Cerebellar cortex (tissue), 1 donor: ENCODE data around the gene RNU1-4.
"Not testable (repeated sequence)": the region's sequence is repeated elsewhere in the genome, so short reads cannot be mapped to it uniquely, and the experiment has no call there.

ENCODE experiments used
- DNase-seq: peaks from one replicate; pipeline ENCODE4 v3.0.0-alpha.2; 2015; ENCODE audit warnings: low spot score

The RNU1-4 gene

DNA sequence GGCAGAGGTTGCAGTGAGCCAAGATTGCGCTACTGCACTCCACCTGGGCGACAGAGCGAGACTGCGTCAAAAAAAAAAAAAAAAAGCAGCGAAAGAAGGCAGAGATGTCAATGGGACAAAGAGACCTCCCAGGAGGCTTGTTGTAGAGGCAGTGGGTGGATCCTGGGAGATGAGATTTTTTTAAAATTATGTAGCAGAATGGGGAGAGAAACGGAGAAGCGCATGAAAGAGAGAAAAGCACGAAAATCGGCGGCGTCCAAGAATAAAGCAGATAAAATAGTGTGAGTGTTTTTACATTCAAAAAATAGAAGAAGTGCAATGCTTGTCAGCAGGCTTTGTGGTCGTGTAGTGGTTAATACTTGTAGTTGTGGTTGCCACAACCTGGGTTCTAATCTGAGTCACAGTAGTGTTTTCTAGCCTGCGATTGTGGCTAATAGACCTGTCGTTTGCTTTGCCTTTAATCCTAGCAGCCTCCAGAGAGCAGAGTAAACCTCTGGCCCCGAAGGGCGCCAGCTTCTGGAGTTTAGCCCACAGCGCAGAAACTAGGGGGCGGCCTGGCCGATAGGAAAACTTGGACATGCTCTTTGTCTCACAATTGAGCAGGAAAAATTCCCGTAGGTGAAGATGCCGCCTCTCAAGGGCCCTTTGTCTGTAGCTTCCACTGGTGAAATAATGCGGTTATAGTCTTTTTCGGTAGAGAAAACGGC lies 11.9 kb upstream of the RNU1-4 start:
- not testable (repeated sequence) for DNase-seq

DNA sequence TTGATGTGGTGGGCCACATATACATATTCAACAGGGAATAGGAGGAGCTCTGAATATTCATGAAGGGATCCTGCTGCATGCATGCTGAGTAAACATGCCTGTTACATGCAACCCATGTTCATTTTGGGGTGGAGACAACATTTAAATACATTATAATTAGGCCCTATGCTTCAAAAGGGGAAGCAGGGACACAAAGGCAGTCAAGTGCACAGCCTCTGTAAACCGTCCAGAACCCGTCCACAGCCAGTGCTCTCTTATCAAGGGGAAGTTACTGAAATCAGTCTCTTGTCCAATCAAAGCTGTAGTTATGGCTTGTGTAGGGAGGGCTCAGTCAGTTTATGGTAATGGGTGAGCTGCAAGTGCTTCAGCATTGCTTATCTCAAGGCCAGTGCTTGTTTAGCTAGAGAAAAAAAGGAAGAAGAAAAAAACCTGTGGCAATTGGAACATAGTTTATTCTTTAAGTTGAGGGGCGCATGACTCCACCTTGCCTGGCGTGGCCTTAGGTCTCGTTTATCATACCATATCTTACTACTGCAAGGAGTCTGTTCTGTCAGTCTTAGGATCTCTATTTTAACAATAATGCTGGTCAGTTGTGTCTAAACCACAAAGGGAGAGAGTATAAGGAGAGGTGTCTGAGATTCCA lies 7.9 kb upstream of the RNU1-4 start:
- not testable (repeated sequence) for DNase-seq

DNA sequence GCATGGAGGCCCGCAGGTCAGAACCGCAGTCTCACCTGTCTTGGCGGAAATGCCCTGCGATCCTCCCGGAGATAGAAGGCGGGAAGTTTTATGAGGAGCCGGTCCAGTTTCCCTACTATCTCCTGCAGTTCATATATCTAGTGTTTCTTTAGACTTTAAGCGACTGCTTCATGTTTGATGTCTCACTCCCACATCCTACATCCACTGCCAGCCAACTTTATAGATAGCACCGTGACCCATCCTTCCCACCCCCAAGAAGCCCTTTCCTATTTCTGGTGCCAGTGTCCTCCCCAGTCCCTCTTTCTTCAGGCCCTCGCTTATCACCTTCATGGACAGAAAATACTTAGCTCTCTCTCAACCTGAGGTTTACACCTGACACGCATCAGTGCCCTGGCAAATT lies 914 bp downstream of the RNU1-4 start:
- DNase-seq: not testable (repeated sequence)

DNA sequence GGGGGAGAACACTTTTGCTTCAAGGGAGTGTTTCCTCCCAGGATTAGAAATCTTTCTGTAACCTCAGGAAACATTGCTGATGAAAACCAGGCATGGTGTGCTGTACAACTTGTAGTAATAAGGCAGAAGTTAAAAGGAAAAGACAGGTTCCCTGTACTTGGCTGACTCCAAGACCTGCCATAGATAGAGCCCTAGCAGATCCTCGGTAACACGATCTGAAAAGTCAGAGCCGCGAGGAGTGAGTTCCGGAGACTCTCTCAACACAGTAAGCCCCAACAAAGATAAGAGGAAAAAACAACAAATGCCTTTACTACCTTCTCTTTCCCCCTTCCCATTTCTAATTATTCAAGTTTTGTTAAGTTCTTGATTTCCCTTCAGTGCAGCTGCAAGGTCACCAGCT lies 7.3 kb downstream of the RNU1-4 start:
- not testable (repeated sequence) for DNase-seq

DNA sequence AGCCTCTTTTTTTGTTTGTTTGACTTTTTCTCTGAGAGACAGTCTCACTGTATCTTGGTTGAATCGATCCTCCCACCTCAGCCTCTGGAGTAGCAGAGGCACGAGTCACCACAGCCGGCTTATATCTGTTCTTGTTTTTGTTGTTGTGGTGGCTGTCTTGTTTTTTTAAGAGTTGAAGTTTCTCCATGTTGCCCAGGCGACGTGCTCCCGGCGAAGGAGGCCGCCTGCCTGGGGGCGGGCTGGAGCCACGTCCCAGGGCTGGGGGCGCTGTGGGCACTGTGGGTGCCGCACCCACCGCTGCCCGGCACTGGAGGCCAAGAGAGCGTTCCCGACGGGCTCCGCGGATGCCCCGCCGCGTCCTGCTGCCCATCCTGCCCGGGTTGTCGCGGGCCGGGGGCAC lies 8.4 kb downstream of the RNU1-4 start:
- DNase-seq: not testable (repeated sequence)

DNA sequence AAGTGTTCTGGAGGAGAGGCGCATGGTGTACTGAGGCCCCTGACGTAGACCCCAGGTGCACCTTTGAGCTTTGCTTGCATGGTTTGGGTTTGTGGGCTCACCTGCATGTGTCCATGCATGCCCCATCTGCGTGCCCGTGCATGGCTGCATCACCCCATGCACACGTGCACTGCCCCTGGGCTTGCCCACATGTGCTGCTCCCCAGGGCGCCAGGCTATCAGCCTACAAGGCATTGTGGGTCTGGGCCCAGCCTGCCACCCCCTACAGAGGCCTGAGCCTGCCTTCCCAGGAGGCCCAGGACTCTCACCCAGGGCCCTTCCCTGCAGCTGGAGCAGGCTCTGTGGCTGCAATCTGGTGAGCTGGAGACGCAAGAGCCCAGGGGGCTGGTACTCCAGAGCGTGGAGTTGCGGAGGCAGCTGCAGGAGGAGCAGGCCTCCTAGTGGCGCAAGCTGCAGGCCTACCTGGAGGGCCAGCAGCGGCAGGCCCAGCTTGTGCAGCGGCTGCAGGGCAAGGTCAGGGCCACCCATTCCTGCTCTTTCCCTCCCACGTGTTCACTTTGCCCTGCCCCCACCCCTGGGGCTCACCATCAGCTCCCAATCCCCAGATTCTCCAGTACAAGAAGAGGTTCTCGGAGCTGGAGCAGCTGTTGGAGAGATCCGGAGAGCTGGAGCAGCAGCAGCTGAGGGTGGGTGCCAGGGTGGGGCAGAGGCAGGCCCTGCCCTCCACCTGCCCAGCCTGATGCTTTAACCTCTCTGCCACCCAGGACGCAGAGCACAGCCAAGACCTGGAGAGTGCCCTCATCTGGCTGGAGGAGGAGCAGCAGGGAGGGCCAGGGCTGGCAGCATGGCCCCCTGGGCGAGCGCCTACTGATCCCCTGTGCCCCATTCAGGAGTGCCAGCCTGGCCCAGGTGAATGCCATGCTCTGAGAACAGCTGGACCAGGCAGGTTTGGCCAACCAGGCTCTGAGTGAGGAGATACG lies 9.9 kb downstream of the RNU1-4 start:
- not testable (repeated sequence) for DNase-seq

DNA sequence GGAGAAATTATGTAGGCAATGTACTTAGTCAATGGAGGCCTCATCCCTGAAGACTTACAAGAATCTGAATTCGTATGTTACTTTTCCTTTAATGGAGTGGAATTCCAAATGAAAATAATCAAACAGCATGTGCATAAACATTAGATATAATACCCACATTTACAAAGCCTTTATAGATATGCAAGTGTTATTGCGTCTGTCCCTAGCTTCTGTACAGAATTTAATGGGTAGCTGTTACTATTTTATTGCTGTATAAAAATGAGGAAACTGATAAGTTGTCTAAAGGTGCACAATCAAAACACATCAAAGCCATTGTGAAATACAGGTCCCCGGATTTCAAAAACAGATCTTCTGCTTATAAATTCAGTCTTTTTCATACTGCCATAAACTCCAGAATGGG lies 12.5 kb downstream of the RNU1-4 start:
- not testable (repeated sequence) for DNase-seq

DNA sequence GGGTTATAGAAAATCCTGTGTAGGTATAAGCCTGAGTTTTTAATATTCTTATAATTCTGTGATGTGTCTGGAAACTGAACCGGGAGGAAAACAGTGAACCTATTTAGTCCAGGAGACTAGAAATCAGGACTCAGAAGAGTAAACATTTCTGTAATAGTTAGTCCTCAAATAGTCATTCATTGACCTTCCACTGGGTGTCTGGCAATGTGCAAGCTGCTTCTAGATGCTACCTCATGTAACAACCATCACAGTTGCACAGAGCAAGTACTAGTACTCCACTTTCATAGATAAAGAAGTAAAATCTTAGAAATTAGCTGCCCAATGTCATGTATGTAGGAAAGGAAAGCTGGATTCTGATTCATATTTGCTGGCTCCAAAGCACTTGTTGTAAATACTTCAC lies 15.1 kb downstream of the RNU1-4 start:
- DNase-seq: not testable (repeated sequence)

DNA sequence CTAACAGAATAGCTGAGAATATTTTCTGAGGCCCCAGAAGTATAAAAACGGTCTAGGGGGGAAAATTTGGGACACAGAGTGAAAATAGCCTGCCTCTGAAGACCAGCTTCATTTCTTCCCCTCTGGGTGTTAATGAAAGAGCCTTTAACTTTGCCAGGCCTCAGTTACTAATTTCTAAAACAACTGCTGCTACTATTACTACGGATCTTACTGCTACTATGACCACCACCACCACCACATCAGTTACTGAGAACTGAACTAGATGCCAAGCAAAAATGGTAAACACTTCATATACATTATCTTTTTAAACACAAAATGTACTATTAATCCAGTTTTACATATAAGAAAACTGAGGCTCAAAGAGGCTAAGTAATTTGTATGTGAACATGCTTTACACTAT lies 15.6 kb downstream of the RNU1-4 start:
- not testable (repeated sequence) for DNase-seq

DNA sequence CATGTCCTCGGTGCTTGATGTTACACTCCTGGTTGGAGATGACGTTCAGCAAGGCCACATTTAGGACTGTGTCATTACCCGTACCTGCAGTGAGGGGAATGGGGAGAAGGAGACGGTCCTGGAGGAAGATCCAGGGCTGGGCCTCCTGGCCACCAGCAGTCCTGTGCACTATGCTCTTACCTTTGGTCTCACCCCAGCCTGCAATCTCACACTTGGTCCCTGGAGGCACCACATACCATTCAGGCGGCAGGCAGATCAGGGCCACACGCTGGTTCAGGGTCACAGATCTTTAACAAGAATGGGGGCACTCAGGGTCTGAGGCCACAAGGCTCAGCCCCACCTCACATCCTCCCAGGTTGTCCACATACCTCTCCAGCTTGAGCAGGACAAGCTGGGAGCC lies 17.3 kb downstream of the RNU1-4 start:
- not testable (repeated sequence) for DNase-seq

DNA sequence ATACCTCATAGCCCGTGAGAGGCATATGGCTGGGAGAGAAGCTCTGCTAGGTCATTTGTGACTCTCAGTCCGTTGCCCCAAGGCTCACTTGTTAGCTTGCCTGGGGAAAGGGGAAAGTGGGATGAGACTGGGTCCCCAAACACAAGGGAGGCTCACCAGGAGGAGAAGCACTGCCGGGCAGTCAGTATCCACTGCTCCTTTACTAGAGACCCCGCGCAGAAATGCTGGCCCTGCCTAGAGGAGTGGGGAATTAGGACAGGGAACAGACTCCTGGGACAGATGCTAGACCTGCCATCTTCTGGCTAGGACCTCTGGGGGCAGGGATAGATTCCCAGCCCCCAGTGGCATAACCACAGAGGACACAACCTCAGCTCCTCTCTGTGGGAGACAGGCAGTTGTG lies 17.7 kb downstream of the RNU1-4 start:
- not testable (repeated sequence) for DNase-seq

DNA sequence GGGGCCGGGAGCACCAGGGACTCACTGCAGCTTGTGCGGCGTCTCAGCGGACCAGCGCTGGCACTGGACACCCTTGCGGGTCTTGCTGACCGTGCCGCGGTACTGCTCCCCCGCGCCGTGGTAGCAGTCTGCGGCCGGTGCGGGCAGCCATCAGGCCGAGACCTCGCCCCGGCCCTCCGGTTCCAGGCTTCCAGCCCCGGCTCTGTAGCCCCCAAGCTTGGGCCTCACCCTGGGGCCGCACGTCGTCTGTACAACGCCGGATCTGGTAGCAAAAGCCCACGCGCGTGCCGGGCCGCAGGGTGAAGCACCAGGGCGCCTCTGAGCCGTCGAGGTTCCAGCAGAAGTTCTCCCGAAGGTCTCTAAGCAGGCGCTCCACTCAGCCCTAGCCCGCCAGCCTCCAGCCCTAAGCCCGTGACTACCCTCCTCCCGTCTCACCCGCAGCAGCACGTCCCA lies 18.8 kb downstream of the RNU1-4 start:
- DNase-seq: not testable (repeated sequence)

DNA sequence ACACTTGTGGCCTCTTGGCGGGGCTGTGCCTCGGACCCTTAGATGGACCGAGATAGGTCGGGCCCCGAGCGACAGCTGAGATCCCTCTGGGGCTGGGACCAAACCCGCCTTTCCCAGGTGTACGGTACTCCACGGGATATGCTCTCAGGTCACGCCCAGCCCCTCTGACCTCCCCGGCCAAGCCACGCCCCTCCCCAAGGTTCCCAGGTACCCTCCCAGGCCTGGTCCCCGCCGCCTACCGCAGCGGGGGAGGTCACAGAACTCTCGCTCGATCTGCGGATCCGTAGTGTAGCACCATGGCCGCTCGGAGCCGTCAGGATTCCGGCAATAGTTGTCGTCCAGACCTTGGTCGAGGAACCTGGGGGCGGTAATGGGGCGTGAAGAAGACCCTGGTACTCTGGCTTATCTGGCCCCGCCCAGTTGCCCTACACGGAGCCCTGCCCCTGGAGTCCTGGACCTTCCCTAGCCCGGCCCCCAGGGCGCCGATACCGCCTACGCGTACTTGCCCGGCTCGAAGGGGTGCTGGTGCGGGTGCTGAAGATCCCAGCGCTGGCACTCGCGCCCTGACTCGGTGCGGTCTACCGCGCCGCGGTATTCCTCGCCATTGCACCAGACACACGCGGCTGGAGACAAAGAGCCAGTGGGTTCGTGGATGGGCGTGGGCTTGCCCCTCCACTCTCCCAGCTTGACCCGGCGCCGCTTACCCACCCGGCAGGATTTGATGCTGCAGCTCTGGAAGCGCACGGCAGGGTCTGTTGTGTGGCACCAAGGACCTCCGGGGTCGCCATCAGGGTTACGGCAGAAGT lies 19.5 kb downstream of the RNU1-4 start:
- not testable (repeated sequence) for DNase-seq

DNA sequence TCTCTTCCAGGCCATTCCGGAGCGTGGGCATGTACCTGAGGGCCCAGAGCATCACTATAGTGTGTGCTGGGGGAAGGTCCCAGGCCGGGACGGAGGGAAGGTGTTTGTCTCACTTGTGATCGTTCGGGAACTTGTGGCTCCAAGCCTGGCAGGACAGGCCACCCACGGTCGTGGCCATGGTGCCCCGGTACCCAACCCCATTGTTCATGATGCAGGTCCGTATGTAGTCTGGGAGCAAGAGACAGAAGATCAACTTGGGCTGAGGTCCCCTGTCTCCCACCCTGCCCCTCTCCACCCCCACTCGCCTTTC lies 20.1 kb downstream of the RNU1-4 start:
- DNase-seq: not testable (repeated sequence)

DNA sequence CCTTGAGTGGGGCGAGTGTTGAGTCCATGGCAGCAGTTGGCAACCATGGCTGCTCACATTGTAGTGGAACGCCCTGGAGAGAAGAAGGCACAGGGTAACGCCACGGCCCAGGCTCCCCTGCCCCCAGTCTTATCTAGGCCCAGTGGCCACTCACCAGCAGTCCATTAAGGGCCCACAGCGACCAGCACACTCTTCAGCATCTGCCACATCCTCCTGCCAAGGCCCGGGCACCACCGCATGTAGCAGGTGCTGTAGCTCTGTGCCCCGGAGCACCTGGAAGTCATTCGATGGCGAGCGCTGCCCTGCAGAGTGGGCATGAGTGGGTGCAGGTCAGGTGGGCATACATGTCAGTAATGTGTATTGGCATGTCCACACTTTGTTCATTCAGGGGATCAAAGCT lies 20.5 kb downstream of the RNU1-4 start:
- DNase-seq: not testable (repeated sequence)

DNA sequence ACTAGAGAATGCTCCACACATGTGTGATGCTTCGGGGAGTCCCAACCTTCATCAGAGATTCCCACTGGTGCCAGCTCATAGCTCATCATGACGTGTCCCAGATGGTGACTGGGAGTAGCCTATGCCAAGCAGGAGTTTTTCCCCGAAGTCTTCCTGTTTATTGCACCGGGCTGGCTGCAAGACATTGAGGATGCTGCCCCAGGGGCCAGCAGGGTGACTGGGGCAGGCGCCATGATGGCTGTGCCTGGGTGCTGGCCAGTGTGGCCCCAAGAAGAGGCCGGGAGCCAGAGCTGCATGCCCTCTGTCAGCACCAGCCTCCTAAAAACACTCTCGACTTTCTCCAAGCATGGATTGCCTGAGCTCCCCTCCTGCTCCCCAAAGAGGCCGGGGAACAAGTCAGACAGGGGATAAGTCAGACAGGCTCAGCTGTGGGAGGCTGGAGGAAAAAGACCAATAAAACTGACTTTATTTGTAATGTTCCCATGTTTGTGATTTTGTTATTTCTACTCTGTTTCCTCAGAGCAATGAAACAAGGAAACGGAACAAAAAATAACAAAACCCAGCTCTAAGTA lies 24.0 kb downstream of the RNU1-4 start:
- DNase-seq: not testable (repeated sequence)

DNA sequence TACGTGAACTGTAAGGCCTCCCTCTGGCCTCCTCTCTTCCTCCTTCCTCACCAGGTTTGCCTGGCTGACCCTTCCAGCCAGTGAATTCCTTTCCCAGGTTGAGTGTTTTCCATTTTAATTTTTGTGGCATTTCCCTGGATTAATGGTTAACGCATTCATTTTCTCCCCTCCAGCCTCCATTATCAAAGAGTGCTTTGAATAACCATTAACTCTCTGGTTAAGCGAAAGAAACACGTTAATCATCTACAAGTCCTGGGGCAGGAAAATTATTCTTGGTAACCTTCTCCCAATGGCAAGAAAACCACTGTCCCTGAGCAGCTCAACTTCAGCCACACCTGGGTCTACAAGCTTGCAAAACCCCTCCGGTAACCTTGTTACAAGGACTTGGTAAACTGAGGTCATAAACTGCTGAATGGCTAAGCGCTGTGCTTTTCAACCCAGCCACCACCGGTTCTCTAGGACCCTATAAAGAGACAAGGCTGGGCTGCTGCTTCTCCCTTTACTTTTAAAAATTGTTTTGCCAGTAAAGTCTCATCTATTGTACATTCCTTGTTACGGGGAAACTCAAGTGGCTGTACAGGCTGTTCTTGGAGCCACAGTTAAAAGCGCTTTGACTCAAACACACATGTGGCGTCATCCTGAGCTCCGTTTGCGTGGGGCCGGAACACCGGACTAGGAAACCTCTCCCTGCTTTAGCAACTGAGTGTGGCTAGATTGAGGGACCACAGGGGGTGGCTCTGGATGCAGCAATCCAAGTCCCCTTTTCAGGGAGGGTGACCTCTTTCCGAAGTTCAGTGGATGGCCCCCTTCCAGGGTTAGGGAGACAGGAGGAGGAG lies 24.7 kb downstream of the RNU1-4 start:
- peak; percentile 68 for DNase-seq

DNA sequence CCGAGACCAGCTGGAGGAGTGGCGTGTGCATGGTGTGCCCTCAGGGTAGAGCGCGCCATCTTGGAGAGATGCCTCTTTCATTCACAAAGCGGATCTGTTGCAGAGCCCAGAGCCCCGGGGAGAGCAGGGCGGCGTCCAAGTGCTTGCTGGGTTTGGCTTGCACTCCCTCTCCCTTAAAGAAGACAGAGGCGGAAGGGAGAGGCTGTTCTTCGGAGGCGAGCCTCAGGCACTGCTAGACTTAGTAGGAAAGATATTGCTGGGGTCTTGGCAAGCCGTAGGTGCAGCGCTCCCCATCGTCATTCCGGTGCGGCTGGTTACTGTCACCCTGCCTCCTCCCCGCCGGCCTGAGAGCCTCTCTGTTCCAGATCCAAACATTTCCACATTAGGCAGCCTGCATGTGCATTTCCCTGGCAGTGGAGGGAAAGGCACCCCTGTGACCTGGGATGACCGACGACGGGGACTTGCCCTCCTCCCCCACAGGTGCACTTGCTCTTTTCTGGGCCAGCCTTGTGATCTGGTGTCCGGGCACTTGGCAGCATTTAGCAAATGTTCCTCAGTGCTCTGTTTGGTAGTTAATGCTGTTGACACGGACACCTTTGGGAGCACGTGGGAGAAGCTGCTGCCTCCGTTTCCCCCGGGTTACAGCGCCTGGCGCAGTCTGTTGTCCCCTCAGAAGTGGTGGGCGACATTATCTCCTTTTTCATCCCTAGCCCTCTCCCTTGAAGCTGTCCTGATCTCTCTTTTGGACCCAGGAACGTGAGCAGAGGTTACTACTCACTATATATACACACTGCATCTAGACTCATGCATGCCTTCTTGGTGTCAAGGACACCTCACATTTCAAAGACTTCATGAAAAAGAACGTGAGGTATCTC lies 25.7 kb downstream of the RNU1-4 start:
- DNase-seq: peak; percentile 81

DNA sequence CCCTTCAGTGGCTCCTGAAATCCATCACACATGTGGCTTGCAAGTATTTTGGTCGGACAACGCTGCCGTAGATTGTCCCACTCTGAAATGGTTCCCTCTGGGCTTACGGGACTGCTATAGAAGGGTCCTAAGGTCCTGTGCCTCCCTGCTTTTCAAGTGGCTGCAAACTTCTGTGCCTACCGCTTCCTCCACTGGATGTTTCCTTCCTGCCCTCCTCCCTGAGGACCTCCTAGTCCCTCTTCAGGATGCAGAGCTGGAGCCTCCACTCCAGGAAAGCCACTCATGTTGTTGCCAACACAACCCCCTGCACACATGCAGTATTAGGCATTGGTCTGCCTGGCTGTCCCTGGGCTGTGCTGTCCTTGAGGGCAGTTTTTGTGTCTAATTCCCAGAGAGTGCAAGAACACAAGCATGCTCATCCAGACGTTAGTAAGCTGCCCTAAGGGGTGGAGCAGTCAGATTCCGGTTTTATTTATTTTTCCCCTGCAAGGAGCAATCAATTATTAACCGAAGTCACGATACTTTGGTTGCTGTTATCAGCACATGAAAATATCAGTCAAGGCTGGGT lies 26.5 kb downstream of the RNU1-4 start:
- DNase-seq: not testable (repeated sequence)
